Spleen (tissue), 7 donors: Measurements from ENCODE around the gene ACOX2.

ENCODE experiments used
- POLR2A ChIP-seq, 3 donors: fragments of 450-650 bp; IDR thresholded peaks; one replicate each; pipeline ENCODE4 v1.5.1; 2017; ENCODE audit warnings: antibody characterized with exemption in 3 of 3, mild to moderate bottlenecking in 1 of 3
- TF ChIP-seq, protein P1 (sequence below), 11 experiments: fragments of 200-600 bp in 7 of 11; fragments of 450-650 bp in 4 of 11; sonication (generic) in 4 of 11; IDR thresholded peaks in 8 of 11; conservative IDR thresholded peaks in 3 of 11; 1 replicate in 7 of 11; 2 replicates in 4 of 11; pipeline versions ENCODE4 v1.4.0 to v1.8.0; 2016 to 2021; ENCODE audit warnings: antibody characterized with exemption in 11 of 11, inconsistent platforms in 4 of 11, mild to moderate bottlenecking in 1 of 11
- donor health status: DM: no; HTN: no; CAD: no; lungs with moderate emphysema.
- donor health status: DM: no; HTN: no; CAD: no.
- donor health status: DM: no; HTN: no; CAD: no.

DNA sequence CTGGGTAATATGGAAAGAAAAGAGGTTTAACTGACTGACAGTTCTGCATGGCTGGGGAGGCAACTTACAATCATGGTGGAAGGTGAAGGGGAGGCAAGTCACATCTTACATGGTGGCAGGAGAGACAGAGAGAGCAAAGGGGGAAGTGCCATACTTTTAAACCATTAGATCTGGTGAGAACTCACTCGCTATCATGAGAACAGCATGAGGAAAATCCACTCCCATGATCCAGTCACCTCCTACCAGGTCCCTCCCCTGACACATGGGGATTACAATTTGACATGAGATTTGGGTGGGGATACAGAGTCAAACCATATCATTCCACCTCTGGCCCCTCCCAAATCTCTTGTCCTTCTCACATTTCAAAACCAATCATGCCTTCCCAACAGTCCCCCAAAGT lies 16.0 kb upstream of the ACOX2 start:
- TF ChIP-seq, protein P1, sequence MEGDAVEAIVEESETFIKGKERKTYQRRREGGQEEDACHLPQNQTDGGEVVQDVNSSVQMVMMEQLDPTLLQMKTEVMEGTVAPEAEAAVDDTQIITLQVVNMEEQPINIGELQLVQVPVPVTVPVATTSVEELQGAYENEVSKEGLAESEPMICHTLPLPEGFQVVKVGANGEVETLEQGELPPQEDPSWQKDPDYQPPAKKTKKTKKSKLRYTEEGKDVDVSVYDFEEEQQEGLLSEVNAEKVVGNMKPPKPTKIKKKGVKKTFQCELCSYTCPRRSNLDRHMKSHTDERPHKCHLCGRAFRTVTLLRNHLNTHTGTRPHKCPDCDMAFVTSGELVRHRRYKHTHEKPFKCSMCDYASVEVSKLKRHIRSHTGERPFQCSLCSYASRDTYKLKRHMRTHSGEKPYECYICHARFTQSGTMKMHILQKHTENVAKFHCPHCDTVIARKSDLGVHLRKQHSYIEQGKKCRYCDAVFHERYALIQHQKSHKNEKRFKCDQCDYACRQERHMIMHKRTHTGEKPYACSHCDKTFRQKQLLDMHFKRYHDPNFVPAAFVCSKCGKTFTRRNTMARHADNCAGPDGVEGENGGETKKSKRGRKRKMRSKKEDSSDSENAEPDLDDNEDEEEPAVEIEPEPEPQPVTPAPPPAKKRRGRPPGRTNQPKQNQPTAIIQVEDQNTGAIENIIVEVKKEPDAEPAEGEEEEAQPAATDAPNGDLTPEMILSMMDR (IDR thresholded peaks at IDR 0.05 in 8 of 11, conservative IDR thresholded peaks at IDR 0.05 in 3 of 11) = no peak
- no peak for TF ChIP-seq POLR2A (IDR thresholded peaks at IDR 0.05)
